HG02852 (cell line): ENCODE data around the gene GPSM1.

Experiments used
- ATAC-seq: cut with Tn5 transposase; IDR thresholded peaks from one replicate; pipeline ENCODE4 v1.9.1; 2021; ENCODE audit warnings: mild to moderate bottlenecking, moderate library complexity; ENCODE audit not compliant: unreplicated experiment

Gene GPSM1

GRCh38 chr9:136329636-136330405 lies 2.5 kb downstream of the GPSM1 start:
- no peak for ATAC-seq

- no peak for ATAC-seq
These were observed 3.2 kb downstream of the GPSM1 start for GRCh38 chr9:136330406-136330990.

GRCh38 chr9:136331030-136331429 lies 3.7 kb downstream of the GPSM1 start:
- no peak for ATAC-seq

DNA sequence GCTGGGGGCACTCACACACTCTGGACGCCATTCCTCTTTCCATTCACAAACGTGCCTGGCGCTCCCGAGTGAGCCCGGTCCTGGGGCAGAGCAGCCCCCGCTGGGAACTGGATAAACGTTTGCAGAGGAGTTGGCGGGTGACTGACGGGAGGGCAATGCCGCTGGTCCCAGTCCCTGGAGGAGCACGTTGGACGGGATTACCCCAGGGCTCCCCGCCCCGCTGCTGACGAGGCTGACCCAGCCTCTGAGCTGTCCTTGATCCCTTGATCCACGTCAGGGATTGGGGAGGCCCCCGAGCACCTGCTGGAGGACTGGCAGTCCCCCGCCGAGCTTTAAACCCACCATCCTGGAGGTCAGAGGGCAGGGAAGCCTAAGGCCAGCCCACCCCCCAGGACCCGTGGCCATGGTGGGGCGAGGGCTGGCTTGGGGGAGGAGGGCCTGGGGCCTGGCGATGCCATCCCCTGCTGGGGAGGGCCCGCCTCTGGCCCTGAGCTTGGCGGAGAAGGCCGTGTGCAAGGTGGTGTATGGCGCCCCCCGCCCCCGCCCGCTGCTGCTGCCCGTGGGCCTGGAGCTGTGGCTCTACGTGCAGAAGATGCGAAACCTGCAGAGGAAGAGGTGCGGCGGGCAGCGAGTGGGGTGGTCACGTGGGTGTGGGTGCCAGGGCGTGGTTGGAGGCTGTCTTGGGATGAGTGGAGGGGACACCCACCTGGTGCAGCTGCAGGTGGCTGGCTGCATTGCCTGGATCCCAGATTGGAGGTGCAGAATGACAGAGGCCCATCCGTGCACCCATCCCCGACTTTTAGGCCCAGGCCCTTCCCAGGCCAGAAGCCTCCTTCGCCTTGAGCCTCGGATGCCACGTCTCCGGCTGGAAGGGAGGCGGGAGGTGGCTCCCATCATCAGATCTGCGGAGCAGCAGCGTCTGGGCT lies 4.5 kb downstream of the GPSM1 start:
- no peak for ATAC-seq

DNA sequence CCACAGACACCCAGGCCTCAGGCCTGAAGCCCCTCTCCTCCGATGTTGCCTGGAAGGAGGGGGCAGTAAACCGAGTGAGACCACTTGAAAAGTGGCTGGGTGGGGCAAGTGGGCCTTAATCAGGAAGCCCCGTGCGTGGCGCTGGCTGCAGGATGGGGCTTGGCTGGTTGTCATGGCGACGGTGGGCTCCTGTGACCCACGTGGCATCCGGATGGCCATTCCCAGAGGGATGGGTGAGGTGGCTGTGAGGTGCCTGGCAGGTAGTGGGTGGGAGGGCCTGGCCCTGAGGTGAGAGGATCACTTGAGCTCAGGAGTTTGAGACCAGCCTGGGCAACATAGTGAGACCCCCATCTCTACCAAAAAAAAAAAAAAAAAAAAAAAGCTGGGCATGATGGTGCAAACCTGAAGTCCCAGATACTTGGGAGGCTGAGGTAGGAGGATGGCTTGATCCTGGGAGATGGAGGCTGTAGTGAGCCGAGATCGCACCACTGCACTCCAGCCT lies 5.2 kb downstream of the GPSM1 start:
- ATAC-seq = no peak

DNA sequence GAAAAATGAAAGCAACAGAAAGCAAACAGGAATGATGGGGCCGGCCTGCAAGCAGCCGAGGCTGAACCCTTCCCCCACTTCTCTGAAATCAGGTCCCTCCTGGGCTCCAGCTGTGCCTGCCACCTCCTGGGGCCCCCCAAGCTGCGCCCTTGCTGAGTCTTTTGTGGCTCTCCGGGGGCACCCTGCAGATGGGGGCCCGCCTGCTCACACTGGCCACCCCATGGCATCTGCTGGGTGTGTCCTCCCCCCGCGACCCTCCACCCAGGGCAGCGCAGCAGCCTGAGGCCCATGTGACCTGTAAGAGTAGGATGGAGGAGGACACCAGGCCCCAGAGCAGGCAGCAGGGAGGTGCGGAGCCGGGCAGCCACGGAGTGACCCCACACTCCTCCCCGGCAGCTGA lies 5.7 kb downstream of the GPSM1 start:
- ATAC-seq = no peak

GRCh38 chr9:136333486-136333885 lies 6.1 kb downstream of the GPSM1 start:
- ATAC-seq = no peak

GRCh38 chr9:136334541-136334940 lies 7.2 kb downstream of the GPSM1 start:
- no peak for ATAC-seq

DNA sequence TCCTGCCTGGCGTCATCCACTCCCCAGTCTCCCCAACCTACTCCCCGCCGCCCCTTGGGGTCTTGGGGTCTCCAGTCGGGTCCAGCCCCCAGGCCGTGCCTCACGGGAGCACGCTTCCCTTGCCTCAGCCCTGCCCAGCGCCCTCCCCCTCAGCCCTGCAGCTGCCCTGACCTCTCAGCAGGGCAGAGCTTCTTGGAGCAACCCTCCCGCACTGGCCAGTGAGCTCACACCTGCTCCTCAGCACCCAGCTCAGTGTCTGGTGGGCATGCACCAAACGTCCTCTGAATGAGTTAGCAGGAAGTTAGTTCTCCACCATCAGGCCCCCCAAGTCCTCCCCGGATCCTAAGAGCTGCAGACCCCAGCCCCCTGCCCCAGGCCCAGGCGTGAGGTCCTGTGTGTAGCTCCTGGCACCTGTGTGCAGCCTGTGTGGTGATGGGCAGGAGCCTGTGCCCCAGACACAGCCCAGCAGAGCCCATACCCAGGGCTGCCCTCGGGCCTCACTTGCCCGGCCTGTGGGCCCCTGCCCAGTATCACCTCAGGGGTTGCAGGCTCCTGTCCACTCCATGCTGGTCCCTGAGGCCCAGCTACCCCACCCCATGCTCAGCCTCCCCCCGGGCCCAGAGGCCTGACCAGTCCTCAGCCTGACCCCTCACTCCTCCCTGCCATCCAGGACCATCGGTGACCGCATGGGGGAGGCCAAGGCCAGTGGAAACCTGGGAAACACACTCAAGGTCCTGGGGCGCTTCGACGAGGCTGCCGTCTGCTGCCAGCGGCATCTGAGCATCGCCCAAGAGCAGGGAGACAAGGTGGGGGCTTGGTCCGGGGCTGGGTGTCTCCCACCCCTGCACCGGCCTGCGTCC lies 8.2 kb downstream of the GPSM1 start:
- ATAC-seq = no peak

DNA sequence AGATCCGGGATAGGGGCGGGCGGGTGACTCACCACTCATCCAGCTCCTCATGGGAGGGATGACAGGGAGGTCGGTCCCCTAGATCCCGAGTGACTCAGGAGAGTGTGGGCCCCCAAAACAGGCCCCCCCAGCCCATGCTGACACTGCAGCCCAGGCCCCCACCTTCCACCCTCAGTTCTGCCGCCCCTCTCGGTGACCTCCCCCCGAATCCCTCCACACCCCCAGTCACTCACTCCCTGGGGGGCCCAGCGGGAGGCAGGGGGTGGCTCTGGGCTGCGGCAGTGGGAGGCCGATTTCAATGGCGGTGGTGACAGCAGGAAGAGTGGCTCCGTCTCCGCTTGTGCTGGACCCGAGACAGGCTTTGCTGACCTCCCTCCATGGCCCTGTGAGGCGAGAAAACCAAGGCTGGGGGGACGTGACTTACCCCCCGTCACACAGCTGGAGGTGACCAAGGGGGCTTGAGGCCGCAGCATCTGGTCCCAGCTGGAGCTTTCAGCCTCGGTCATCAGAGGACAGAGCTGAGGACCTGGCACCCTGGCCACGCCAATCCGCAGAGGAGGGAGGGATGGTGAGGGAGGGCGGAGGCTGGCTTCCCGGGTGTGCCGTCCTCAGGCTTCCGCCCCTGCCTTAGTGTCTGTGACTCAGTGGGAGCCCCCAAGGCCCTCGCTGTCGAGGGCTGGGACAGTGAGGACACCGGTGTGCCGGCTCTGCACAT lies 9.0 kb downstream of the GPSM1 start:
- no peak for ATAC-seq

DNA sequence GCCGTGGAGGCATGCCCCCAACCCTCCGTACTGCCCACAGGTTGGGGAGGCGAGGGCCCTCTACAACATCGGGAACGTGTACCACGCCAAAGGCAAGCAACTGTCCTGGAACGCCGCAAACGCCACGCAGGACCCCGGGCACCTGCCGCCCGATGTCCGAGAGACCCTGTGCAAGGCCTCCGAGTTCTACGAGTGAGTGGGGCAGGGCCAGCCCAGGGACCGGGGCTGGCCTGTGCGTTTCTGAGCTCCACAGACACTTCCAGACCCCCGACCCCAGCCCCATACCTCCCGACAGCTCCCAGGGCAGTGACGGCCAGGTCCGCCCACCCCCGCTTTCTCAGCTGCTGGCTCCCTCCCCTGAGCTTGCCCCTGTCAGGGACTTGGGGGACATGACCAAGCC lies 9.5 kb downstream of the GPSM1 start:
- no peak for ATAC-seq

GRCh38 chr9:136337416-136338395 lies 10.4 kb downstream of the GPSM1 start:
- ATAC-seq = no peak

DNA sequence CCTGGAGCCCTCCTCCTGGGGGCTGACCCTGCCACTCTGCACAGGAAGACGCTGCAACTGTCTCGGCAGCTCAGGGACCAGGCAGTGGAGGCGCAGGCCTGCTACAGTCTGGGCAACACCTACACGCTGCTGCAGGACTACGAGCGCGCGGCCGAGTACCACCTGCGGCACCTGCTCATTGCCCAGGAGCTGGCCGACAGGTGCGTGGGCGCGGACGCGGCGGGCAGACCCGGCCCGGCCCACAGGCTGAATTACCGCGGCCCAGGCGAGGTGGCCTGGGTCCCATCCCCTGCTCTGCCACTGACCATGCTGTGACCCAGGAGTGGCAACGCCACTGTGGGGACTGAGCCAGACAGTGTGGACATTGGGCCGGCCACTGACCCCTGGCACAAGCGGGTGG lies 11.2 kb downstream of the GPSM1 start:
- no peak for ATAC-seq

- ATAC-seq = no peak
These were observed 12.0 kb downstream of the GPSM1 start for GRCh38 chr9:136339173-136339957.

DNA sequence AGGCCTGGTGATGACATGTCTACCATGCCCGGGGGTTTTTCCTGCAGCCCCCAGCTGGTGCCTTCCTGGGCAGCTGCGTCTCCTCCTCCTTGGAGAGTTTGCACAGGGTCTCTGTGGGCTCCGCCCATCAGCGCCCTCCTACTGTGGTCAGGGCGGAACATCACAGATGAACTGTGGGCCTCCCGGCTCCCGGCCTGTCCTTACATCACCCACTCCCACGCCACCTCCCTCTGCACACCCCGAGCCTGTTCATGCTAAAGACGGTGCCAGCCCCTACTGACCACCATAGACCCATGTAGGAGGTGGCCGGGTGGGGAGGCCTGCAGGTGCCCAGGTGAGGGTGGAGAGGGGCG lies 12.6 kb downstream of the GPSM1 start:
- ATAC-seq = no peak

DNA sequence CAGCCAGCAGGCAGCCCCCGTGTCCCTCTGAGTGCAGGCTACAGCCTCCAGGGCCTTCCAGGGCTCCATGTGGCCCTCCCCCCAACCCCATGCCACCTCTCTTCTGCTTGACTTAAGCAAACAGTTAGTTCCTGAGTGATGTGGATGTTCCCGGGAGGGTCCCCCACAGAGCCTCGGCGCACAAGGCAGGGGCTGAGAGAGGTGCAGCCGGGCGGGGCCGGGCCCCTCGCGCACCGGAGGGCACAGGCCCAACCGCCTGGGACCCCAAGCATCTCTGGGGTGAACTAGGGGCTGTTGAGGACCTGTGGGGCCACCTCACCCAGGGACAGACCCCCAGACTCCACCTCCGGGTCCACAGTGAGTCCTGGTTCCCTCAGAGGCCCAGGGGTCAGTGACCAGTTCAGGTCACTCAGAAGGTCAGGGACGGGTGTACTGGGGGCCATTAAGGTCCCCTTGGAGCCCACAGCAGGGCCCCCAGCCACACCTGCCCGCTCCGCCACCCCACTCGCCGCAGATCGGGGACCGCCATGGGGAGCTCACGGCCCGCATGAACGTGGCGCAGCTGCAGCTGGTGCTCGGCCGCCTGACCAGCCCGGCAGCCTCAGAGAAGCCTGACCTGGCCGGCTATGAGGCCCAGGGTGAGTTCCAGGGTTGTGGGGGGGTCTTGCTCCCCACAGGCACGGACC lies 13.2 kb downstream of the GPSM1 start:
- no peak for ATAC-seq

DNA sequence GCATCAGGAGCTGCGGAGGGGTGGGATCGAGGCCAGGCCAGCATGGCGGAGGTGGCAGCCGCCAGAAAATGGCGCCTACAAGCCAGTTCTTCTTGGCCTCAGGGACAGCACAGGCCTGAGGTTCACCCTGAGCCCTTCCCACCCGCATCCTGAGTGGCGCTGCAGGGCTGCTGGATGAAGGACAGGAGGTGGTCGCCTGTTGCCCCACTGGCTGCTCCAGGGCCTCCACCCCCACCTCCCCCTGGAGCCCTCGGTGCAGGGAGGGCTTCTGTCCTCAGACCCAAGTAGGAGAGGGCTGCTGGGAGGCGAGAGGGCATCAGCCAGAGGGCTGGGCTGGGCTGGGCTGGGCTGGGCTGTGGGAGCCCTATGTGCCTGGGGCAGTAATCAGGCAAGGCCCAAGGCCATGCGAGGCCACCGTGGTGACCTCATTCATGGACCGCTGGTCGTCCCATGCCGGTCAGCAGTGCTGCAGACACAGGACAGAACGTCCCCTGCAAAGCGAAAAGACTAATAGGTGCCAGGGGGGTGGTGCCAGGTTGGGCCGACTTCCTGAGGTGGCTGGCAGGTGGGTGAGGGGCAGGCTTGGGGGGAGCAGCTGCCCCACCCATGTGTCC lies 13.8 kb downstream of the GPSM1 start:
- ATAC-seq = no peak
